K562 (cell line): Measurements from ENCODE around the gene ARSI. TPM values are rescaled to one million over a fixed set of nuclear protein-coding genes. Genes with fewer than 3 reads are reported as not detected.

ENCODE experiments used
- ATAC-seq: fragments of 200-7000 bp; cut with Tn5 transposase; 3 replicates; pipeline ENCODE4 v1.9.1; 2020; ENCODE audit warnings: moderate library complexity
- BruUV-seq: library from RNA; stranded (reverse); fragments of 400-500 nt; replicated peaks from 2 replicates; lab custom pipeline; 2021; lab: Mats Ljungman, UMichigan
- CTCF ChIA-PET: fragments of 300-600 bp; formaldehyde crosslinking; extraction: SDS; loops from one replicate; lab custom pipeline; 2021; ENCODE audit warnings: low intra/inter-chr PET ratio; lab: Yijun Ruan, JAX
- POLR2A ChIA-PET: fragments of 300-600, 350-650 bp; sonication (Branson Sonifier 250); formaldehyde crosslinking; extraction: SDS; loops from one replicate; lab custom pipeline; 2021; ENCODE audit warnings: antibody characterized with exemption, inconsistent platforms; lab: Yijun Ruan, JAX
- DNase-seq, 4 experiments: peaks; one replicate each; pipeline versions ENCODE4 v3.0.0 to v3.0.0-alpha.2; 2011 to 2018; ENCODE audit warnings: low spot score in 3 of 4, mixed read lengths in 3 of 4; ENCODE audit errors: extremely low read depth in 1 of 4
- FAIRE-seq: peaks from 2 replicates; lab custom pipeline; 2011; peaks lifted over from hg19 to GRCh38; lab: Jason Lieb, UNC
- H2AFZ ChIP-seq: 2 replicates; pipeline ENCODE4 v1.6.0; 2011; ENCODE audit warnings: low read depth, low read length, control low read depth, inconsistent platforms
- H3K27ac ChIP-seq: fragments of 200-600 bp; 3 replicates; pipeline ENCODE4 v1.8.0; 2011; ENCODE audit warnings: low read depth, mild to moderate bottlenecking, control low read depth, inconsistent platforms, low read length, moderate library complexity, mixed read lengths; ENCODE audit errors: extremely low read depth
- H3K27me3 ChIP-seq, 2 experiments: fragments of 300-600 bp in 1 of 2; 2 replicates in 1 of 2; 3 replicates in 1 of 2; pipeline versions ENCODE4 v1.6.0 to v1.8.0; 2011; ENCODE audit warnings: inconsistent platforms in 2 of 2, low read length in 2 of 2, mild to moderate bottlenecking in 1 of 2, mixed read lengths in 1 of 2, moderate library complexity in 1 of 2; ENCODE audit not compliant: control insufficient read depth in 2 of 2, insufficient read depth in 2 of 2
- H3K36me3 ChIP-seq: fragments of 300-600 bp; 3 replicates; pipeline ENCODE4 v1.8.0; 2011; ENCODE audit warnings: mild to moderate bottlenecking, low read length, inconsistent platforms; ENCODE audit not compliant: control insufficient read depth, insufficient read depth
- H3K4me1 ChIP-seq, 2 experiments: fragments of 200-600 bp in 1 of 2; replicated peaks in 1 of 2; 2 replicates in 1 of 2; 3 replicates in 1 of 2; pipeline versions ENCODE4 v1.5.1 to v1.8.0; 2011; ENCODE audit warnings: inconsistent platforms in 2 of 2, low read length in 2 of 2, mild to moderate bottlenecking in 1 of 2, mixed read lengths in 1 of 2, moderate library complexity in 1 of 2; ENCODE audit not compliant: control insufficient read depth in 2 of 2, insufficient read depth in 2 of 2
- H3K4me2 ChIP-seq: 2 replicates; pipeline ENCODE4 v1.6.1; 2011; ENCODE audit warnings: low read length, control low read depth, inconsistent platforms, mixed read lengths; ENCODE audit not compliant: insufficient read depth
- H3K4me3 ChIP-seq: fragments of 200-600 bp; sonication (generic), shearing (Covaris generic); 2 replicates; pipeline ENCODE4 v1.5.1; 2016; ENCODE audit warnings: control low read depth, inconsistent platforms
- H3K79me2 ChIP-seq: fragments of 200-600 bp; 3 replicates; pipeline ENCODE4 v1.8.0; 2011; ENCODE audit warnings: low read length, inconsistent platforms; ENCODE audit not compliant: control insufficient read depth, insufficient read depth
- H3K9ac ChIP-seq, 2 experiments: 2 replicates each; pipeline versions ENCODE4 v1.6.0 to v1.6.1; 2011; ENCODE audit warnings: low read depth in 2 of 2, low read length in 2 of 2, control low read depth in 1 of 2, inconsistent platforms in 1 of 2, mild to moderate bottlenecking in 1 of 2, mixed read lengths in 1 of 2; ENCODE audit not compliant: insufficient read depth in 1 of 2
- H3K9me1 ChIP-seq: one replicate; pipeline ENCODE4 v1.6.0; 2011; ENCODE audit warnings: inconsistent platforms, mild to moderate bottlenecking, low read length, moderate library complexity; ENCODE audit not compliant: control insufficient read depth, insufficient read depth
- H3K9me3 ChIP-seq: replicated peaks from 2 replicates; pipeline ENCODE4 v1.5.1; 2011; ENCODE audit warnings: low read depth, low read length, inconsistent platforms; ENCODE audit not compliant: control insufficient read depth, insufficient read depth
- H4K20me1 ChIP-seq: replicated peaks from 2 replicates; pipeline ENCODE4 v1.6.1; 2011; ENCODE audit warnings: low read length, inconsistent platforms, mixed read lengths; ENCODE audit not compliant: control insufficient read depth, insufficient read depth
- CEBPB ChIP-seq: fragments of 450-650 bp; IDR thresholded peaks from 2 replicates; pipeline ENCODE4 v1.6.1; 2016; ENCODE audit warnings: missing genetic modification characterization, missing compliant biosample characterization
- CEBPG ChIP-seq, 3 experiments: fragments of 200-800 bp in 1 of 3; sonication (Bioruptor generic) in 1 of 3; sonication (generic) in 1 of 3; formaldehyde crosslinking in 1 of 3; IDR thresholded peaks in 2 of 3; conservative IDR thresholded peaks in 1 of 3; 2 replicates each; pipeline versions ENCODE4 v1.6.1 to v1.8.0; 2016 to 2022; ENCODE audit warnings: missing compliant biosample characterization in 2 of 3, missing genetic modification characterization in 2 of 3, mild to moderate bottlenecking in 1 of 3, missing genetic modification reagents in 1 of 3
- HMG20A ChIP-seq: fragments of 450-650 bp; formaldehyde crosslinking; conservative IDR thresholded peaks from 2 replicates; pipeline ENCODE4 v1.4.0; 2020; ENCODE audit warnings: mild to moderate bottlenecking, mixed read lengths
- MCM7 ChIP-seq, 2 experiments: fragments of 450-650 bp; IDR thresholded peaks; 2 replicates each; pipeline ENCODE4 v1.6.1; 2016 to 2018
- NEUROD1 ChIP-seq: fragments of 150-350 bp; IDR thresholded peaks from 2 replicates; pipeline ENCODE4 v1.6.1; 2014; ENCODE audit warnings: borderline replicate concordance, low read length, low read depth; ENCODE audit not compliant: partially characterized antibody
- WGBS: fragments of 100-300 bp; shearing (Covaris generic); methylation state at CpG from one replicate; pipeline ENCODE4 v1.1.6; 2016; ENCODE audit warnings: low coverage, mixed read lengths; ENCODE audit not compliant: insufficient coverage; ENCODE audit errors: missing lambda C conversion rate; 5-methylcytosine and 5-hydroxymethylcytosine counted together
- in situ Hi-C: fragments of 300-500 bp; cut with MboI; formaldehyde crosslinking; loops from 4 replicates; pipeline ENCODE4 v1.15.0; 2018; ENCODE audit warnings: inconsistent platforms, mixed read lengths
- intact Hi-C: fragments of 100-400 bp; cut with micrococcal nuclease; formaldehyde crosslinking; loops from 2 replicates; pipeline ENCODE4 v1.14.2; 2022
- polyA plus RNA-seq, 8 experiments: library from polyadenylated mRNA; depleted of rRNA in 4 of 8; stranded (reverse) in 5 of 8; unstranded in 3 of 8; fragments of >200 nt; fragmentation: Nextera tagmentation in 2 of 8; fragmentation: Illumina TruSeq in 1 of 8; extraction: Ambion mirVana in 2 of 8; extraction: Trizol in 1 of 8; gene quantifications; 2 replicates each; pipeline versions ENCODE4 v1.2.1 to v1.2.3, GENCODE V29; 2011 to 2014; ENCODE audit warnings: inconsistent platforms in 1 of 8, missing spikeins in 1 of 8
- total RNA-seq, 7 experiments: library from RNA; depleted of rRNA in 6 of 7; stranded (reverse); fragments of >200 nt in 6 of 7; fragmentation: Illumina TruSeq in 2 of 7; extraction: Trizol in 2 of 7; gene quantifications; 2 replicates each; pipeline versions ENCODE4 v1.2.1 to v1.2.3, GENCODE V29; 2011 to 2021; ENCODE audit warnings: low replicate concordance in 1 of 7
- TF ChIP-seq, protein P1 (sequence below), 3 experiments: IDR thresholded peaks in 2 of 3; conservative IDR thresholded peaks in 1 of 3; 2 replicates each; pipeline ENCODE4 v1.5.1; 2011 to 2012; ENCODE audit warnings: low read length in 3 of 3, mild to moderate bottlenecking in 3 of 3, control low read depth in 2 of 3, improper control_type of control experiment in 1 of 3, inconsistent platforms in 1 of 3, low read depth in 1 of 3, mixed read lengths in 1 of 3, moderate library complexity in 1 of 3; ENCODE audit not compliant: insufficient read depth in 2 of 3

The ARSI gene
- total and polyA plus RNA-seq, 9 of the 15 experiments (the other 6 are each of a cell fraction or from before 2014, with no cell fraction given): 0.04 to 0.07 TPM; not detected in 7

DNA sequence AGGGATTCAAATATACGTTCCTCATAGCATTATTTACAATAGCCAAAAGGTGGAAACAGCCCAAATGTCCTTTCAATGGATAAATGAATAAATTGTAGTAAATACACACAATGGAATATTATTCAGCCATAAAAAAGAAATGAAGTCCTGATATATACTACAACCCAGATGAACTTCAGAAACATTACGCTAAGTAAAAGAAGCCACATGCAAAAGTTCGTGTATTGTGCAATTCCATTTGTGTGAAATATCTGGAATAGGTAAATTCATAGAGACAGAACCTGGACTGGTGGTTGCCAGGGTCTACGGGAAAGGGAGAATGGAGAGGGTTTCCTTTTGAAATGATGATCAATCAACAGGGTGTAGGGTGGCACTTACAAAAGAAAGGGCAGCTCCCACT, 12.5 kb upstream of the ARSI start:
- no peaks in the 10 kb centered on the region for H3K36me3 ChIP-seq
- CTCF ChIA-PET: no interaction called here
- no peak for FAIRE-seq
- H3K79me2 ChIP-seq: no peaks in the 10 kb centered on the region
- no peak overlapping the region for H3K27ac ChIP-seq
- POLR2A ChIA-PET: no interaction called here
- no peaks in the 10 kb centered on the region for H3K9me3 ChIP-seq
- ATAC-seq: no peak
- no peaks in the 10 kb centered on the region; the same call in 1 of the 2 replicates for H4K20me1 ChIP-seq
- in situ Hi-C loops (no loop called here), intact Hi-C loops (no loop called here)
- WGBS: 11% methylated on average over 4 of the region's 4 CpGs
- TF ChIP-seq CEBPB (tag) (peak; percentile 60), NEUROD1 (no peak), MCM7 (IDR thresholded peaks at IDR 0.05) (no peak), CEBPG (CRISPR knock-in tag; IDR thresholded peaks at IDR 0.05) (no peak), CEBPG (tag; conservative IDR thresholded peaks at IDR 0.05 in 1 of 2, IDR thresholded peaks at IDR 0.05 in 1 of 2) (peak; percentile 36 to 53; a peak in 3 of 4 replicates), HMG20A (CRISPR knock-in tag) (no peak)
- TF ChIP-seq, protein P1, sequence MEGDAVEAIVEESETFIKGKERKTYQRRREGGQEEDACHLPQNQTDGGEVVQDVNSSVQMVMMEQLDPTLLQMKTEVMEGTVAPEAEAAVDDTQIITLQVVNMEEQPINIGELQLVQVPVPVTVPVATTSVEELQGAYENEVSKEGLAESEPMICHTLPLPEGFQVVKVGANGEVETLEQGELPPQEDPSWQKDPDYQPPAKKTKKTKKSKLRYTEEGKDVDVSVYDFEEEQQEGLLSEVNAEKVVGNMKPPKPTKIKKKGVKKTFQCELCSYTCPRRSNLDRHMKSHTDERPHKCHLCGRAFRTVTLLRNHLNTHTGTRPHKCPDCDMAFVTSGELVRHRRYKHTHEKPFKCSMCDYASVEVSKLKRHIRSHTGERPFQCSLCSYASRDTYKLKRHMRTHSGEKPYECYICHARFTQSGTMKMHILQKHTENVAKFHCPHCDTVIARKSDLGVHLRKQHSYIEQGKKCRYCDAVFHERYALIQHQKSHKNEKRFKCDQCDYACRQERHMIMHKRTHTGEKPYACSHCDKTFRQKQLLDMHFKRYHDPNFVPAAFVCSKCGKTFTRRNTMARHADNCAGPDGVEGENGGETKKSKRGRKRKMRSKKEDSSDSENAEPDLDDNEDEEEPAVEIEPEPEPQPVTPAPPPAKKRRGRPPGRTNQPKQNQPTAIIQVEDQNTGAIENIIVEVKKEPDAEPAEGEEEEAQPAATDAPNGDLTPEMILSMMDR (IDR thresholded peaks at IDR 0.05 in 2 of 3, conservative IDR thresholded peaks at IDR 0.05 in 1 of 3; ENCODE audit: insufficient read depth in 2 of 3, low read depth in 1 of 3, low read length in 3 of 3): no peak
- H3K9ac ChIP-seq: no peak overlapping the region
- no peak overlapping the region for H2AFZ ChIP-seq
- peaks cover 0 to 4% of the 10 kb centered on the region in 2 experiments; a peak in 2 of 5 replicates for H3K4me1 ChIP-seq
- H3K4me3 ChIP-seq: no peak overlapping the region
- H3K27me3 ChIP-seq: peaks cover 19 to 34% of the 10 kb centered on the region in 2 experiments
- no peak overlapping the region for H3K4me2 ChIP-seq
- no TSS peak for BruUV-seq
- H3K9me1 ChIP-seq: no peaks in the 10 kb centered on the region
- DNase-seq: no peak
